HG02588 (cell line): ENCODE measurements around the gene CPA4.
"Not testable (repeated sequence)": the region's sequence is repeated elsewhere in the genome, so short reads cannot be mapped to it uniquely, and the experiment has no call there.

Experiments
- ATAC-seq: cut with Tn5 transposase; IDR thresholded peaks from one replicate; pipeline ENCODE4 v1.9.1; 2021; ENCODE audit warnings: mild to moderate bottlenecking, moderate library complexity; ENCODE audit not compliant: unreplicated experiment

Gene CPA4

GRCh38 chr7:130299866-130300265 is 6.9 kb downstream of the CPA4 start:
- no peak for ATAC-seq

- ATAC-seq: no peak
Measured at GRCh38 chr7:130301501-130302020, 8.6 kb downstream of the CPA4 start.

GRCh38 chr7:130302649-130303048 is 9.7 kb downstream of the CPA4 start:
- no peak for ATAC-seq

GRCh38 chr7:130303127-130303526 is 10.2 kb downstream of the CPA4 start:
- ATAC-seq: no peak

DNA sequence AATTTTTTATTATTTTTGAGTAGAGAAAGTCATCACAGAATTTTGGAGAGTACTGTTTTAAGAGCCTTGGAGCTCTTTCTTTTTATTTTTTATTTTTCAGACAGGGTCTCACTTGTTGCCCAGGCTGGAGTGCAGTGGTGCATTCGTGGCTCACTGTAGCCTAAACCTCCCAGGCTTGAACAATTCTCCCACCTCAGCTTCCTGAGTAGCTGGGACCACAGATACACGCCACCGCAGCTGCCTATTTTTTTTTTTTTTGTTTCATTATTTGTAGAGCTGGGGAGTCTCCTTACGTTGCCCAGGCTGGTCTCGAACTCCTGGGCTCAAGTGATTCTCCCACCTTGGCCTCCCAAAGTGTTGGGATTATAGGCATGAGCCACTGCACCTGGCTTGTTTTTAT is 10.6 kb downstream of the CPA4 start:
- ATAC-seq: no peak

DNA sequence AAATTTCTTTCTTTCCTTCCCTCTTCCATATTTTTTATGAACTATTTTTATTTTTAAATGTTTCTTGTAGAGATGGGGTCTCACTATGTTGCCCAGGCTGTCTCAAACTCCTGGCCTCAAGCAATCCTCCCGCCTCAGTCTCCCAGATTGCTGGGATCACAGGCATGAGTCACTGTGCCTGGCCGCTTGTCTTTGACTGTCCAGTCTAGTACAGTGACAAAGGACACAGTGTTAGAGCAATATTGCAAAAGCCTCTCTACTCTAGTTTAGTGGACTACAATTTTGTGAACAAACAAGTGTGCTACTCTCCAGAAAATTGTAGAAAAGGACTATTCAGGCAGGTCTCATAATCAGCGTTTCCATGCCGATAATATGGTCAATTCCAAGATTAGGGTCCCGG is 11.0 kb downstream of the CPA4 start:
- no peak for ATAC-seq

GRCh38 chr7:130304878-130305277 is 11.9 kb downstream of the CPA4 start:
- ATAC-seq: no peak

DNA sequence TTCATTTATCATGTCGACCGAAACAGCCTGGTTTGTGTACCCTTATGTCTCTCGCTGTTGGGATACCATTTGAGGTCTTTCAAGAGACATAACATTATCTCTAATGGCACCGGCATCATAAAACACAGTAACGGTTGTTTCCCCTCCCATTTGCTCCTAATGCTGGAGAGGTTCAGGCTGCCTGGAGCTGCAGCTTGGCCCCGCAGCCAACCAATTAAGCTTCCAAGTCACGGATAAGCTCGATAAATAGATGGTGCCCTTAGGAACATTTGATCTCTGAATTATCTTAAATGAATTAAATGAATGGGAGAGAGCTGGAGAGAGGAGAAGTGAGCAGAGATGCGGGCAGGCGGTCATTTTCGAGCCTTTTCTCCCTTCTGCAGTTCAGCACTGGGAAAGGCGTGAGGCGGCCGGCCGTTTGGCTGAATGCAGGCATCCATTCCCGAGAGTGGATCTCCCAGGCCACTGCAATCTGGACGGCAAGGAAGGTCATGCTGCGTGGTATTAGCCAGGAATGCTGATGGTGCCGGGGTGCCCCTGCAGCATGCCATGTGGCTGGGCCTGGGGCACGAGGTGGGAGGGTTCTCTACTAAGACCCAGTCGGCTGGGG is 12.6 kb downstream of the CPA4 start:
- no peak for ATAC-seq

- no peak for ATAC-seq
Measured at GRCh38 chr7:130309986-130310385, 17.0 kb downstream of the CPA4 start.

- ATAC-seq: no peak
Measured at GRCh38 chr7:130314305-130314704, 21.3 kb downstream of the CPA4 start.

DNA sequence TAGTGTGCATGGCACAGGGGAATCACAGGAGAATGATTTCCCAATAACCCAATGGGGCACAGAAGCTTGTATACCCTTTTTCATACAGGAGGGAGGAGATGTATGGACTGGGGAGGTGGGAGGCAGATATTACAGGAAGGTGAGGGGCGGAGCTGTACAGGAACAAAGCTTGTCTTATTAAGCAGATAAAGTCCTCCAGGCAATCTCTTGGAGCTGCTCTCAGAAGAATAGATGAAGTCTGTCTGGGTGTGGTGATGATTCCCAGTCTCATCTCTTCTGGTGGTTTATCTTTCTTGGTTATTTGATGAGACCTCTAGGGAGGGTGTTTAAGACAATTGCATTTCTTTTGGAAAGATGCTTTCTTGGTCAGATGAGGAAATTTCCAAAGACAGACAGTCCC is 26.6 kb downstream of the CPA4 start:
- no peak for ATAC-seq

DNA sequence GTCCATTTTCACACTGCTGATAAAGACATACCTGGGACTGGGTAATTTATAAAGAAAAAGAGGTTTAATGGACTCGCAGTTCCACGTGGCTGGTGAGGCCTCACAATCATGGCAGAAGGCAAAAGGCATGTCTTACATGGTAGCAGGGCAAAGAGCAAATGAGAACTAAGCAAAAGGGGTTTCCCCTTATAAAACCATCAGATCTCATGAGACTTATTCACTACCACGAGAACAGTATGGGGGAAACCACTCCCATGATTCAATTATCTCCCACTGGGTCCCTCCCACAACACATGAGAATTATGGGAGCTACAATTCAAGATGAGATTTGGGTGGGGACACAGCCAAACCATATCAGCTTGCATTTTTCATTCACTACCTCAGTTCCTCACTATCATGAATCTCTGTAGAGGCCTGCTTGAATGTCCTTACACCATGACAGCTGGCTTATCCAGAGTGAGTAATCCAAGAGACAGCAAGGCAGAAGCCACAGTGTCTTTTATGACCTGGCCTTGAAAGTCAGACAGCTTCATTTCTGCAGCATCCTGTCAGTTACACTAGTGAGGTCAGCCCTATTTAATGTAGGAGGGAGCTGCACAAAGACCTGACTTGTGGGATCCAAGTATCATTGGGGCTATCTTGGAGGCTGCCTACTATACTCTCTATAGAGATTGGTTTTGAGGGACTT is 28.7 kb downstream of the CPA4 start:
- not testable (repeated sequence) for ATAC-seq

DNA sequence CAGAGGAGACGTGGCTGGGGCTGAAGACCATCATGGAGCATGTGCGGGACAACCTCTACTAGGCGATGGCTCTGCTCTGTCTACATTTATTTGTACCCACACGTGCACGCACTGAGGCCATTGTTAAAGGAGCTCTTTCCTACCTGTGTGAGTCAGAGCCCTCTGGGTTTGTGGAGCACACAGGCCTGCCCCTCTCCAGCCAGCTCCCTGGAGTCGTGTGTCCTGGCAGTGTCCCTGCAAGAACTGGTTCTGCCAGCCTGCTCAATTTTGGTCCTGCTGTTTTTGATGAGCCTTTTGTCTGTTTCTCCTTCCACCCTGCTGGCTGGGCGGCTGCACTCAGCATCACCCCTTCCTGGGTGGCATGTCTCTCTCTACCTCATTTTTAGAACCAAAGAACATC is 29.7 kb downstream of the CPA4 start:
- no peak for ATAC-seq

GRCh38 chr7:130324306-130324943 is 31.5 kb downstream of the CPA4 start:
- ATAC-seq: no peak

DNA sequence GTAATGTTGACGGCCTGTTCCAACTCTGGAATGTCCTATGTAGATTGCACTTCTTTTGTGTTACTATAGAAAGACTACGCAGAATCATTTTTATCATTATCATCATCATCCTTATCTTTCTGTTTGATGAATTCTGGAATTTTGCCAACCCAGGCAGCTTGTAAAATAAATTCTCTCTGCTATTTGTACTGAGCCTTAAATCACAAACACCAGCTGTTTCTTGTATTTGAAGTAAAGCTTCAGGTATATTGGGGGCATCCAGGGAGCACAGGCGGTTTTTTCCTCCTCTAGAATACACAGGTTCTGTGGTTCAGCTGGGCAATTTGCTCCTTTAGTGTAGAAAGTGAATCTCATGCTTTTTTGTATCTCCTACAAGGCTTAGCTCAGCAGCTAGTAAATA is 36.7 kb downstream of the CPA4 start:
- no peak for ATAC-seq

DNA sequence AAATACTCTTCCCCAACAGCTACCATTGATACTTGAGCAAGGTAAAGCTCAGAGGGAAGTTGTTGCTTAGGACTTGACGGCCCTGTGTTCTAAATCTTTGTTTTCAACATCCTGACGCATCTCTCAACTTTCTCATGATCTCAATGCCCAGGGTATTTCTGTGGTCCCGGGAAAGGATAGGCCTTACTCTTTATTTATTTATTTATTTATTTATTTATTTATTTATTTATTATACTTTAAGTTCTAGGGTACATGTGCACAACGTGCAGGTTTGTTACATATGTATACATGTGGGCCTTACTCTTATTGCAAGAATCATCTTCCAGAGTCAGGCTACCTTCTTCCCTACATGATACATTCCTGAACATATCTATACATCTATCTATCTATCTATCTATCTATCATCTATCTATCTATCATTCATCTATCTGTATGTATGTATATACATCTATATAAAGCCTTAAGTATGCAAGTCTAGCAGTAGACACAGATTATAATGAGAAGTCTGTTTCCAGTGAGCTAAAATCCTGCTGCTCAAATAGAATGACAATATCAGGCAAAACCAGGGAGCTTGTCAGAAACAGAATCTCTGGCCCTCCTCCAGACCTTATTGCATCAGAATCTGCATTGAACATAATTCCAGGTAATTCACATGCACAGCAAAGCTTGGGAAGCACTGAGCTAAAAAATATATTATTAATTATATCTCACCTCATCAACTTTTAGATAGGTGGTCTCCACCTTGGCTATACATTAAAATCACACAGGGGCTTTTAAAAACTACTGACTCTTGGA is 39.5 kb downstream of the CPA4 start:
- no peak for ATAC-seq

DNA sequence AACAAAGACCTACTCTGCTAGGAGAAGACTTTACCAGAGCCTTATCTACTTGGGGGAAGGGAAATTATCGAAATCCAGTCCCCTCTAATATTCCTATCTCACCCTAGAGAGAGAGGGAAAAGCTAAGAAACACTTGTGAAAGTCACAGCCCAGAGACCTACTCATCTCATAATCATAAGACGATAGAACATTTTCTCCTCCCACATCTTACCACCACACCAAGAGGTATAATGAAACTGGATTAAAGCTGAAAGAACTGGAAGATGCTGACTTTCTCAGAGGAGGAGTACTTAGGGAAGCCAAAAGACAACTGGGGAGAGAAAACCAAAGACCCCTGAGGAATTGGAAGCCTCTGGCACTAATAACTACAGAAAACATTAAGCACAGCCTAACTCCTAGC is 40.9 kb downstream of the CPA4 start:
- no peak for ATAC-seq

DNA sequence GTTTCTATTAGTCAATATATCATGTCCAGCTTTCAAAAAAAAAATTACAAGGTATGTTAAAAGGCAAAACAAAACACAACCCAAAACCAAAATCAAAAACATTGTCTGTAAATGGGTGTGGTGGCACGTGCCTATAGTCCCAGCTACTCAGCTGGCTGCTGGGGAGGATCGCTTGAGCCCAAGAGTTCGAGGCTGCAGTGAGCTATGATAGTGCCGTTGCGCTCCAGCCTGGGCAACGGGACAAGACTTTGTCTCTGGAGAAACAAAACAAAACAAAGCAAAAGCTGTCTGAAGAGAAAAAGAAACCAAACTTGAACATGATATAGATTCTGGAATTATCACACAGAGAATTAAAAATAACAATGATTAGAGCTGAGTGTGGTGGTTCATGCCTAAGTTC is 41.3 kb downstream of the CPA4 start:
- ATAC-seq: no peak

DNA sequence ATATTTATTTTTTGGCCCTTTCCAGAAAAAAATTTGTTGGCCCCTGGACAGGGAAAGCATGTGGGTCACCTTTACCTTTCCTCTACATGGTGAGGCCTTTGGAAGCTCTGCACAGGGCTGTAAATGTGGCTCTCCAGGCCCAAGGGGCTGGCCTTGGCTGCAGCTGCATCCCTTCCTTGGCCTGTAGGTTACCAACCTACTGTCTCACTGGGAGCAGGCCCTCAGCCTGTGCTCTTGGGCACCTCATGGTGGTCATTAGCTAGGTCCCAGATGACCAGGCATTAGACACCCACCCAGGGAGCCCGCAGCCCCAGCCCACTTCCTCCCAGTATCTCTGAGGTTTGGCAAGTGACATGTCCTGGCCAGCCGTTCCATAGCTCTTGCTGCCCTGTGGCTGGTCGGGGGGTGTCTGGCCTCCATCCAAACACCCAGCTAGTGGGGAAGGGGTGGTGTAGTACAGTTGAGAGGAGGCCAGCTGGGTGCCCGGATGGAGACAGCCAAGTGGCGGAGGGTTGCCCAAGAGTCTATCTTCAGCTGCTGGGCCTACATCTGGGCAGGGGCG is 44.5 kb downstream of the CPA4 start:
- no peak for ATAC-seq

- ATAC-seq: no peak
Measured at GRCh38 chr7:130338233-130338632, 45.3 kb downstream of the CPA4 start.

- ATAC-seq: no peak
Measured at GRCh38 chr7:130341882-130342281, 48.9 kb downstream of the CPA4 start.
